ENCODE data around the gene PRKCE. TPM values are rescaled to one million over a fixed set of nuclear protein-coding genes. Genes with fewer than 3 reads are reported as not detected.
"Not testable (repeated sequence)": the region's sequence is repeated elsewhere in the genome, so short reads cannot be mapped to it uniquely, and the experiment has no call there.

Gene PRKCE
- total and polyA plus RNA-seq, 7 donors: 3.0 to 21.9 (median 15.8) TPM

GRCh38 chr2:45857275-45857609, 205.8 kb downstream of the PRKCE start:
- Histone ChIP-seq H3K36me3 (no peaks in the 10 kb centered on the region), H3K4me1 (peaks cover 0 to 88% (median 74%) of the 10 kb centered on the region in 4 donors), H3K27ac (peak overlapping the region in 3 of 4 donors; percentile 30 to 70 (median 64)), H3K9me3 (no peaks in the 10 kb centered on the region), H3K4me3 (no peak overlapping the region), H3K27me3 (no peaks in the 10 kb centered on the region)
- TF ChIP-seq EP300 (IDR thresholded peaks at IDR 0.05): no peak
- TF ChIP-seq, protein P1, sequence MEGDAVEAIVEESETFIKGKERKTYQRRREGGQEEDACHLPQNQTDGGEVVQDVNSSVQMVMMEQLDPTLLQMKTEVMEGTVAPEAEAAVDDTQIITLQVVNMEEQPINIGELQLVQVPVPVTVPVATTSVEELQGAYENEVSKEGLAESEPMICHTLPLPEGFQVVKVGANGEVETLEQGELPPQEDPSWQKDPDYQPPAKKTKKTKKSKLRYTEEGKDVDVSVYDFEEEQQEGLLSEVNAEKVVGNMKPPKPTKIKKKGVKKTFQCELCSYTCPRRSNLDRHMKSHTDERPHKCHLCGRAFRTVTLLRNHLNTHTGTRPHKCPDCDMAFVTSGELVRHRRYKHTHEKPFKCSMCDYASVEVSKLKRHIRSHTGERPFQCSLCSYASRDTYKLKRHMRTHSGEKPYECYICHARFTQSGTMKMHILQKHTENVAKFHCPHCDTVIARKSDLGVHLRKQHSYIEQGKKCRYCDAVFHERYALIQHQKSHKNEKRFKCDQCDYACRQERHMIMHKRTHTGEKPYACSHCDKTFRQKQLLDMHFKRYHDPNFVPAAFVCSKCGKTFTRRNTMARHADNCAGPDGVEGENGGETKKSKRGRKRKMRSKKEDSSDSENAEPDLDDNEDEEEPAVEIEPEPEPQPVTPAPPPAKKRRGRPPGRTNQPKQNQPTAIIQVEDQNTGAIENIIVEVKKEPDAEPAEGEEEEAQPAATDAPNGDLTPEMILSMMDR (IDR thresholded peaks at IDR 0.05): no peak
- no peak for TF ChIP-seq POLR2AphosphoS5 (IDR thresholded peaks at IDR 0.05)
- no peak for TF ChIP-seq POLR2A (IDR thresholded peaks at IDR 0.05)
- WGBS, 2 donors: 83 to 95% methylated on average over 4 of the region's 4 CpGs
- no peak for DNase-seq
- intact Hi-C loops (cut with DNase I): no loop called here

DNA sequence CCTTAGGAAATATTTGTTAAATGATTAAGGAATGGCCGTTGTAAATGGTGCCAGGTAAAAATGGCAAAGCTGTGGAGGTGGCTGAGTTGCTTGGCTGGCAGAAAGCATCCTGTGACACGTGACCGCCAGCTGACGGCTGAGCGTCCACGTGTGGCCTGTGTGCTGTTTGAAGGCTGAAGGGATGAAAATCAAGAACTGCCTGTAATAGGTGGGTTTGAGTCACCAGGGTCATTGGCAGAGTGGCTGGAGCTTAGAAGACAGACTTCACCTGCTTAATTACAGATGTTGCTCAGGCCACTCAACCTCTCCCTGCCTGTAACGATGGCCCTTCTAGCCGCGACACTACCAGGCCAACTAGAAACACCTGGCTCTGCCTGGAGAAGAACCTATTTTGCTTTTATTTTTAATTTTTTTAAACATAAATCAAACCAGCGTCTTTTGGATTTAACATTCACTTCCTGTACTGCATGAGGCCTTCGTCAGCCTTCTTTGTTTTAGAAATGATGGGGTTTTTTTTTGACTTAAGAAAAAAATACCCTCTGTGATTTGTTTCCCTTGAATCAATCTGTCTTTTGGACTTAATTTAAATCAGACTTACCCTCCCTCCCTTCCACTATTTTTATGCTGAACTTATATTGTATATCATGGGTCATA, 206.5 kb downstream of the PRKCE start:
- Histone ChIP-seq H3K4me3 (no peak overlapping the region), H3K27me3 (no peaks in the 10 kb centered on the region), H3K4me1 (peaks cover 0 to 87% (median 73%) of the 10 kb centered on the region in 4 donors), H3K36me3 (no peaks in the 10 kb centered on the region), H3K27ac (peak overlapping the region in 3 of 4 donors; percentile 30 to 70 (median 64)), H3K9me3 (no peaks in the 10 kb centered on the region)
- DNase-seq: no peak
- TF ChIP-seq, protein P1 (IDR thresholded peaks at IDR 0.05): no peak
- TF ChIP-seq POLR2AphosphoS5 (IDR thresholded peaks at IDR 0.05) (no peak), EP300 (IDR thresholded peaks at IDR 0.05) (no peak), POLR2A (IDR thresholded peaks at IDR 0.05) (no peak)
- WGBS, 2 donors: 72 to 90% methylated on average over 11 of the region's 11 CpGs
- intact Hi-C loops (cut with DNase I): no loop called here

DNA sequence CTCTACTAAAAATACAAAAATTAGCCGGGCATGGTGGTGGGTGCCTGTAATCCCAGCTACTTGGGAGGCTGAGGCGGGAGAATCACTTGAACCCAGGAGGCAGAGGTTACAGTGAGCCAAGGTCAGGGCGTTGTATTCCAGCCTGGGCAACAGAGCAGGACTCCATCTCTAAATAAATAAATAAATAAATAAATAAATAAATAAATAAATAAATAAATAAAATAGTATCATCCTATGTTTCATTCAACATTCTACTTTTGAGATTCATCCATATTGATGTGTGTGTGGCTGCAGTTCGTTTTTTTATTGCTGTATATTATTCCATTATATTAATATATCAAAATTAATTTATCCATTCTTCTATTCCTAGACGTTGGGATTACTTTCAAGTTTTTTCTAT, 207.4 kb downstream of the PRKCE start:
- H3K4me3 ChIP-seq; DNase-seq; H3K27me3 ChIP-seq; intact Hi-C loops (cut with DNase I); H3K9me3 ChIP-seq; H3K36me3 ChIP-seq: not testable (repeated sequence)
- WGBS, 2 donors: 81 to 98% methylated on average over 5 of the region's 5 CpGs
- H3K27ac ChIP-seq: peak overlapping the region in 1 of 4 donors; percentile 70
- H3K4me1 ChIP-seq: peaks cover 0 to 89% (median 73%) of the 10 kb centered on the region in 4 donors

DNA sequence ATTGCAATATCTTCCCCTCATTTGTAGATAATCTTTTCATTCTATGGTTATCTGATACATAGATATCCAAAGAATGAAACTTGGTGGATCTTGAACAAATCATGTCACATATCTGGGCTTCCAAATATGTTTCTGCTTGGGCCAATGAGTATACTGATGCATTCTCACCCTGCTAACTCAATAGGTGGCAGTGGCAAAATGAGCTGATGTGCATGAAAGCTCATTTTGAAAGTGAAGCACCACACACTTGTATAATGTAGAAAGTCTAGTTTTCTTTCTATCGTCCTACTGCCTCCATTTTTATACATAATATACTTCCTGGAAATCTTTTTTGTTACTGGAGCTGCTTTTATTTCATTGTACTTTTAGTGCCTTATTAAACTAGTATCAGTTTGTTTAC, 208.2 kb downstream of the PRKCE start:
- no peaks in the 10 kb centered on the region for H3K9me3 ChIP-seq
- no peak for DNase-seq
- H3K27ac ChIP-seq: peak overlapping the region in 3 of 4 donors; percentile 65 to 76 (median 72)
- no peak for TF ChIP-seq POLR2A (IDR thresholded peaks at IDR 0.05)
- TF ChIP-seq, protein P1 (IDR thresholded peaks at IDR 0.05): no peak
- no peak for TF ChIP-seq EP300 (IDR thresholded peaks at IDR 0.05)
- no peak for TF ChIP-seq POLR2AphosphoS5 (IDR thresholded peaks at IDR 0.05)
- 72 to 84% methylated on average over 1 of the region's 1 CpG for WGBS, 2 donors
- peaks cover 0 to 84% (median 68%) of the 10 kb centered on the region in 4 donors for H3K4me1 ChIP-seq
- no peaks in the 10 kb centered on the region for H3K27me3 ChIP-seq
- H3K4me3 ChIP-seq: no peak overlapping the region
- no peaks in the 10 kb centered on the region for H3K36me3 ChIP-seq
- intact Hi-C loops (cut with DNase I): no loop called here

DNA sequence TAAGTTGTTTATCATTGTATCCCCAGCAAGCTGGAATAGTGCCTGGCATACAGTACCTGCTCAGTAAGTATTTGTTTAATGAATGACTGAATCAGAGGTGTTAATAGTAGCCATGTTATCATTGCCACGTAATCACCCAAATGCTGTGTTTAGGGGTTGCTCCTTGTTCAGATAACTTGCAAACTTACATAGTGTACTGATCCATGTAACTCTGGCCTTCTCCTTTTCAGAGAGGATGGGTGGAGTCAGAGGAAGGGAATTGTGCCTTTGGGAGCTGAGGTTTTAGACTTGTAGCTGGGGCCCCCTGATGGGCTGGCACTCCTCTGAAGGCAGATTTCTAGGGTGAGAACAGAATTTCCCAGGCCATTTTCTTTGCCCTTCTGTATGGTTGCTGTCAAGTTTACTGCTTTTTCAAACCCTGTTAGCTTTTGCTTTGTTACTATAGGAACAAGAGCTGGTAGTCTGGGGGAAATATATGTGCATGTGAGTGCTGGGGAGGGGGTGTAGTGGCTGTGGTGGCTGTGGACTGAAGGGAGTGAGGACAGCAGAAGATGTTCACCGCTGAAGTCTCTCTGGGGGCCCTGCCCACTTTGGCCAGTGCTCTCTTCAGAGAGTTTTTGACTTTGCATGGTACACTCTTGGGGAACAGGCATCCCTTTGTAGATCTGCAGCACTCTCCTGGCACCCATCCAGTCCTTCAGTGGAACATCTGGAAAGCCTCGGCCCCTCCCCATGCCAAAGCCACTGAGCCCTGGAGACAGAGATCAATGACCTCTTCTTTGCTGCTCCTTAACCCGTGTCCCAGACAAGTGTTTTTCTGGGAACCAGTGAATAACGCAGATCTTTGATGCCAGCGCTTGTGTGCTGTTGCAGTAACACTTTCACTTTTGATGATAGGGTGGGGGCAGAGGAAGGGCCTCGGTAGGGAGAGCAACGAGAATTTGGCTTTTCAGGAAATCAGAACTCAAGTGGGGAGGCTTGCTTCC, 209.0 kb downstream of the PRKCE start:
- peaks cover 0 to 76% (median 60%) of the 10 kb centered on the region in 4 donors for H3K4me1 ChIP-seq
- TF ChIP-seq POLR2AphosphoS5 (IDR thresholded peaks at IDR 0.05) (peak in 3 of 4 donors; percentile 51 to 71 (median 62)), POLR2A (IDR thresholded peaks at IDR 0.05) (no peak)
- peak overlapping the region; percentile 59 to 76 (median 68) for H3K27ac ChIP-seq
- intact Hi-C loops (cut with DNase I): no loop called here
- H3K4me3 ChIP-seq: peak overlapping the region; percentile 15 to 37 (median 31)
- H3K36me3 ChIP-seq: no peaks in the 10 kb centered on the region
- H3K9me3 ChIP-seq: no peaks in the 10 kb centered on the region
- DNase-seq: peak; percentile 92
- no peaks in the 10 kb centered on the region for H3K27me3 ChIP-seq
- 25 to 58% methylated on average over 8 of the region's 8 CpGs for WGBS, 2 donors

All from sigmoid colon (tissue), 7 donors.